Measurements from ENCODE around the gene MXD1. TPM values are rescaled to one million over a fixed set of nuclear protein-coding genes. Genes with fewer than 3 reads are reported as not detected.

Gene MXD1
- total RNA-seq, 4 donors from 2014 or later, result 7.2 to 16.6 (median 8.8) TPM

GRCh38 chr2:69945441-69945840, 30.5 kb downstream of the MXD1 start:
- TF ChIP-seq, protein P1, sequence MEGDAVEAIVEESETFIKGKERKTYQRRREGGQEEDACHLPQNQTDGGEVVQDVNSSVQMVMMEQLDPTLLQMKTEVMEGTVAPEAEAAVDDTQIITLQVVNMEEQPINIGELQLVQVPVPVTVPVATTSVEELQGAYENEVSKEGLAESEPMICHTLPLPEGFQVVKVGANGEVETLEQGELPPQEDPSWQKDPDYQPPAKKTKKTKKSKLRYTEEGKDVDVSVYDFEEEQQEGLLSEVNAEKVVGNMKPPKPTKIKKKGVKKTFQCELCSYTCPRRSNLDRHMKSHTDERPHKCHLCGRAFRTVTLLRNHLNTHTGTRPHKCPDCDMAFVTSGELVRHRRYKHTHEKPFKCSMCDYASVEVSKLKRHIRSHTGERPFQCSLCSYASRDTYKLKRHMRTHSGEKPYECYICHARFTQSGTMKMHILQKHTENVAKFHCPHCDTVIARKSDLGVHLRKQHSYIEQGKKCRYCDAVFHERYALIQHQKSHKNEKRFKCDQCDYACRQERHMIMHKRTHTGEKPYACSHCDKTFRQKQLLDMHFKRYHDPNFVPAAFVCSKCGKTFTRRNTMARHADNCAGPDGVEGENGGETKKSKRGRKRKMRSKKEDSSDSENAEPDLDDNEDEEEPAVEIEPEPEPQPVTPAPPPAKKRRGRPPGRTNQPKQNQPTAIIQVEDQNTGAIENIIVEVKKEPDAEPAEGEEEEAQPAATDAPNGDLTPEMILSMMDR (IDR thresholded peaks at IDR 0.05; ENCODE audit: low read depth), result no peak

GRCh38 chr2:69945941-69946340, 31.0 kb downstream of the MXD1 start:
- TF ChIP-seq, protein P1 (IDR thresholded peaks at IDR 0.05; ENCODE audit: low read depth), result no peak

DNA sequence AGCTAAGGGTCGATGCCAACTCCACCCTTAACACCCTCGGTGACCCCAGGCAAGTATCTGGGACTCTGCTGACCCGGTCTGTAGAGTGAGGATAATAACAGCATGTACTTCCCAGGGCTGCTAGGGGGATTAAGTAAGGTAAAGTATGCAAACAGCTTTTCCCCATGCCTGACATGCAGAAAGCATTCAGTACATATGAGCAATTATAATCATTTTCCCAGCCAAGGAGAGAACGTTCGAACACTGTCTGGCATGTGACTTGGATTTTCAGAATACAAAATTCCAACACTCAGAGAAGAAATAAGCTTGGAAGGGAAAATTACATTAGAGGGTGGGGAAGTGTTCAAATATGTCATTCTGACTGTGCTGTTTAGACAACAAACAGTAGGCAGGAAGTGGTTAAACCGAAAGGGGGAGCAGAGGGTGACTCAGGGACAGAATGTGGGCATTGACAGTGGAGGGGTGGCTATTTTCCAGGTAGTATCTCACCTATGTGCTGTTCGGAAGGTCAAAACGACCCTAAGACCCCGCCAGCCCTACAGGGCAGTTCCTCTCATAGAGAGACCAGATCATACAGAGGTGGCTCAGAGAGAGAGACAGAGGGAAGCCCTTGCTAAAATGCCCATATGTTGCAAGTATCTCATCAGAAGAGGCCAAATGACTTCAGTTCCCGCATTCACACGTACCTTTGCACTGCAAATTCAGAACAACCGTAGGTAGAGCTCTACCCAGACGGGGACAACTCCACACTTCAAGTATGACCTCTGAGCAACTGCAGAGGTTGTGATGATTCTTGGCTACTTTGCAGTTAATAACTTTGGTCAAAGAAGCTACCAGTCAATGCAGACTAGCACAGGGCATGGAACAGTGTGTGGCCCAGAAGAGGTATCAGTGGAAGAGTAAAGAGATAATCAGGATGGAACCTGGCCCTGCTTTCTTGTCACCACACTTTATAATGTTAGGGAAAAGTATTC, 31.7 kb downstream of the MXD1 start:
- TF ChIP-seq, protein P1 (IDR thresholded peaks at IDR 0.05; ENCODE audit: low read depth), result no peak

DNA sequence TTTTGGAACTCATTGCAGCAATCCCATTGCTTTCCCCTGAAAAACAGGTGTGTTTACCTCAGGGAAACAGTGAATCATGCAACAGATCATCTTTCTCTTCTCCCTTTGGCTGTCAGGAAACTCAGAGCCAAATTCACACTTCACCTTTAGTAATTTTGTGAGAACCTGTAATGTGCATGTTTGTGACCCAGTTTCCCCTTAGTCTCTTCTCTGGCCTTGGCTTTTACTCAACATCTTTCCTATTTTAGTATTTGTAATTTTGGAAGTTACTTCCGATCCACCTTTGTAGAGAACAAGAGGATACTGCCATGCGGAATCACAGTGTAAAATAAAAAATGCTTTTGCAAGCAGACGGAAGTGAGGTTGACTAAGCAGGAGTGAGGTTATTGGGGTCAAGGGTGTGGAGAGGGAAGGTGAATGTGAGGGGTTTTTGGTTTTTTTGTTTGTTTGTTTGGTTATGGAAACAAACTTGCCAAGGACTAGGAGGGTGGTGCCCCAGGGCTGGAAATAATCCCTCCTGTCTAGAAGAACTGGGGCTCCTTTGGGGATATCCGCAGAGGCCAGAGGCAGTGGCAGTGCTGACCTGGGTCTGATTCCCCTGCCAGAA, 32.5 kb downstream of the MXD1 start:
- TF ChIP-seq, protein P1 (IDR thresholded peaks at IDR 0.05; ENCODE audit: low read depth), result no peak

DNA sequence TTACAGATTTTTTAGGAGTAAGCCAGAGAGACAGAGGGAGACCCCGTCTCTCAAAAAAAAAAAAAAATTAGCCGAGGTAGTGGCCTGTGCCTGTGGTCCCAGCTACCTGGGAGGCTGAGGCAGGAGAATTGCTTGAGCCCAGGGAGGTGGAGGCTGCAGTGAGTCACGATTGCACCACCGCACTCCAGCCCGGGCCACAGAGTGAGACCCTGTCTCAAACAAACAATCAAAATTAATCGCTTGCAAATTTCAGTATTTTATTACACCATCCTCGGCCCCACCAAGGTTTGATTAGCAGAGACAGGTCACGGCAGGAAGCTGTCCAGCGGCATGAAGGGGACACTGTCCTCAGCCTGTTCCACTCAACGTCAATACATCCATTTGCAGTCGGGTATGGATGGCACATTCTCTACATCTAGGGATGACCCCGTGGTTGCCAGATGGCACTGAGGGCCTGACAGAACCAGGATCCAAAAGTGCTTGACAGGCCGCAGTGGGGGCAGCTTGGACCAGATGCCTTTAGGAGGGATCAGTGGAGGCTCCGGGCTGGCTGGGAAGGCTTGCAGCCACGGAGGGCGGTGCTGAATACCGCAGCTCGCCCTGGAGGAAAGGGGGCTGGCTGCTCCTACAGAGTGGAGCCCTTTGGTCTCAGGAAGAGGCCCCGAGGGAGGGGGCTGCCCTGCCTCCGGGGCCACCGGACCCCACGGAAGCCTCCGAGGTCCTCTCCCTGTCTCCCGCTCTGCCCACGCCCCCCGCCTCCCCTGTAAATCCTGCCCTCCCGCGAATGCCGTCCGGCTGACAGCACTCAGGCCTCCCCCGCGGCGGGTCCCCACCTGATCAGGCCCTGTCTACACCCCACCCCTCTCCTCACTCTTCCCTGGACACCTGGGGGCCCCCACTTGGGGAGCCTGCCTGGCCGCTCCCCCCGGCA, 33.4 kb downstream of the MXD1 start:
- TF ChIP-seq, protein P1 (IDR thresholded peaks at IDR 0.05; ENCODE audit: low read depth), result no peak

DNA sequence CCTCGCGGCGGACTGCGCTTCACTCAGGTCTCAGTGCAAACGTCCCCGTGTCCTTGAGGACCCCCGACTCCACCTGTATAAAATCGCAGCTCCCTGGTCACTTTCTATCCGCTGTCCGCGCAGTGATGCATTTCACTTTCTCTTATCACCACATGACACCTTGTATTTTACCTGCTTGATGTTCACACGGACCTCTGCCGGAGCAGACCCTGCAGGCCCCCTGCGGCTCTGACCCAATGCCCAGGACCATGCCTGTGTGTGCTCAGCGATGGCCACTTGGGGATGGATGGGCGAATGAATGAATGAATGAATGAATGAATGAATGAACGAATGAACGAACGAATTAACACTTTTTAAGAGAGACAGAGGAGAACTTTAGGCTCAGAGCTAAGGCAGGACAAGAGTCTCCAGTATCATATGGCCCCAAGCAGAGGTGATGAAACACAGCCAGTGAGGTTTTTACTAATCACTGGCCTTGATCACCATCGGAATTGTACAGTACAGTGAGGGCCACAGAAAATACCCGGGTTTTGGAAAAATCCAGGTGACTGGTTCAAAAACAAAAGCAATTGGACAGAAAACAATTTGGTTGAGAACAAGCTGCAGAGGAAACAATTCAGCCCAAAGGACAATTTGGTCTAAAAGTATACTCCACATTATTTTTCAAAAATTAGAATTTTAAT, 34.2 kb downstream of the MXD1 start:
- TF ChIP-seq, protein P1 (IDR thresholded peaks at IDR 0.05; ENCODE audit: low read depth), result no peak

All from subcutaneous adipose tissue (tissue), 4 donors.